ENCODE data around the gene GID4.
A peak's percentile ranks its signal among the peaks of the same experiment; 100 is the strongest.

GID4 gene

GRCh38 chr17:18040261-18040858, 1.2 kb downstream of the GID4 start:
- H3K27ac ChIP-seq = peak overlapping the region; percentile 59

DNA sequence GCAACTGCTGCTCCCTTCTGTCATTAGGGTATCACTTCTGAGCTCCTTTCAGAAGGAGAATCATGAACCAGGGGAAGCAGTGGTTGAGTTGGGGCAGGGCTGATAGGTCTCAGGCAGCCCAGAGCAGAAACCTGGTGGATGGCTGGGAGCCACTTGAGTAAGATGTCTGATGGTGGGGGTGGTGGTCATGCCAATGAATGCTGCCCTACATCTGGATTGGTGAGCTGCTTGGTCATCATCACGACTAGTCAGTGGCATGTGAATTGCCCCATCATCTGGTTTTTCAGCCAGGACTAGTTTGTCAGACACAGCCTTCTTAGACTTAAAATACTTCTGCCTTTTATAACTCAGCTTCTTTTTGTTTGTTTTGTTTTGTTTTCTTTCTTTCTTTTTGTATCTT, 2.6 kb downstream of the GID4 start:
- DNase-seq (ENCODE audit: low read depth, low spot score) = peak; percentile 83
- H3K27ac ChIP-seq = peak overlapping the region; percentile 59

More at GRCh38 chr17:18040261-18040858, 1.2 kb downstream of the GID4 start:
- no peak for DNase-seq (ENCODE audit: low read depth, low spot score)

DNA sequence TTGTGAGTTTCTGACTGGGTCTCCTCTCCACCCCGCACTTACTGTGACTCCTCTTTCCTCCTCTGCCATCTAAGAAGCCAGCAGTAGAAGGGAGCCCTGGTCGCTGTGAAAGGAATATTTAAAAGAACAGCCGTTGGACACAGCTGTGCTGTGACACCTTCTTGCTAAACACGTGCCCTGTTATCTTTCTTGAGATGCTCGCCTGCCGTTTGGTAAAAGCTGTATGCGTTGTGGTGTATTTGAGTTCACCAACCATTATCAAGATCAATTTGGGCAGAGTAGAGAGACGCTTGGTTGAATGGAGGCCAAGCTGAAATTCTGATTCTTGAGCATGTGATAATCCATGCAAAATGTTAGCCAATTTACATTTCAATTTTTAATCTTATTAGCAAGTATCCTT, 3.8 kb downstream of the GID4 start:
- no peak overlapping the region for H3K27ac ChIP-seq
- DNase-seq (ENCODE audit: low read depth, low spot score) = no peak

GRCh38 chr17:18043491-18043890, 4.3 kb downstream of the GID4 start:
- H3K27ac ChIP-seq = no peak overlapping the region
- no peak for DNase-seq (ENCODE audit: low read depth, low spot score)

DNA sequence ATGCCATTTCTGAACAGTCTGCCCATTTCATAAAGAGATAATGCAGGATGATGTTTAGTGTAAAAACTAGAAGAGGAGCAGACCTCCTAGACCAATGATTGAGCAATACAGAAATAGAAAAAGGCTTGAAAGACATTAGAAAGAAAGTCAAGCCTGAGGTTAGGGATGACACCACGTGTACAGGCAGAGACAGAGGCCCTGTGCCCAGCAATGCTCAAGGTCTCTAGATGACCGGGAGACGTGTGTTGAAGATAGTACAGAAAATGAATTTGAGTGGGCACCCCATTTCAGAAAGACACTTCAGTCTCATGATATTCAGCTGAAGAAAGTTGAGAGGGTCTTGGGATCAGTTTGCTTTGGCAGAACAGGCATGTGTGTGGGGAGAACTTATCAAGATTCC, 5.4 kb downstream of the GID4 start:
- no peak overlapping the region for H3K27ac ChIP-seq
- no peak for DNase-seq (ENCODE audit: low read depth, low spot score)

GRCh38 chr17:18045691-18046350, 6.6 kb downstream of the GID4 start:
- no peak overlapping the region for H3K27ac ChIP-seq
- no peak for DNase-seq (ENCODE audit: low read depth, low spot score)

DNA sequence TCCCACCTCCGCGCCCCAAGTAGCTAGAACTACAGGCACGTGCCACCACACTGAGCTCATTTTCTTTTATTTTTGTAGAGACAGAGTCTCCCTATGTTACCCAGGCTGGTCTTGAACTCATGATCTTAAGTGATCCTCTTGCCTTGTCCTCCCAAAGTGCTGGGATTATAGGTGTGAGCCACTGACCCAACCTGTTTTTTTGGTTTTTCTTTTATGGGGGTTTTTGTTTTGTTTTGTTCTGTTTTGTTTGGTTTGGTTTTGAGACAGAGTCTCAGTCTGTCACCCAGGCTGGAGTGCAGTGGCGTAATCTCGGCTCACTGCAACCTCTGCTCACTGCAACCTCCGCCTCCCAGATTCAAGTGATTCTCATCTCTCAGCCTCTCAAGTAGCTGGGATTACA, 16.4 kb downstream of the GID4 start:
- H3K27ac ChIP-seq = no peak overlapping the region
- DNase-seq (ENCODE audit: low read depth, low spot score) = no peak

- no peak overlapping the region for H3K27ac ChIP-seq
- DNase-seq (ENCODE audit: low read depth, low spot score) = no peak
These were observed 17.0 kb downstream of the GID4 start for GRCh38 chr17:18056214-18056613.

- DNase-seq (ENCODE audit: low read depth, low spot score) = peak; percentile 55
- H3K27ac ChIP-seq = peak overlapping the region; percentile 86
These were observed 20.1 kb downstream of the GID4 start for GRCh38 chr17:18059283-18059682.

DNA sequence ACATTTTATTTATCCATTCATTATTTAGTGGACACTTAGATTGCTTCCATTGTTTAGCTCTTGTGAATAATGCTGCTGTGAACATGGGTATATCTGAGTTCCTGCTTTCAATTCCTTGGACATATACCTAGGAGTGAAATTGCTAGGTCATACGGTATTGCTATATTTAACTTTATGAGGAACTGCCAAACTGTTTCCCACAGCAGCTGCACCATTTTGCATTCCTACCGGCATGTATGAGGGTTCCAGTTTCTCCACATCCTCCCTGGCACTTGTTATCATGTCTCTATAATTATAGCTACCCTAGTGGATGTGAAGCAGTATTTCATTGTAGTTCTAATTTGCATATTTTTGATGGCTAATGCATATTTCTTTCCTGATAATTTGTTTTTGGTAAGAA, 24.8 kb downstream of the GID4 start:
- no peak overlapping the region for H3K27ac ChIP-seq
- DNase-seq (ENCODE audit: low read depth, low spot score) = no peak

DNA sequence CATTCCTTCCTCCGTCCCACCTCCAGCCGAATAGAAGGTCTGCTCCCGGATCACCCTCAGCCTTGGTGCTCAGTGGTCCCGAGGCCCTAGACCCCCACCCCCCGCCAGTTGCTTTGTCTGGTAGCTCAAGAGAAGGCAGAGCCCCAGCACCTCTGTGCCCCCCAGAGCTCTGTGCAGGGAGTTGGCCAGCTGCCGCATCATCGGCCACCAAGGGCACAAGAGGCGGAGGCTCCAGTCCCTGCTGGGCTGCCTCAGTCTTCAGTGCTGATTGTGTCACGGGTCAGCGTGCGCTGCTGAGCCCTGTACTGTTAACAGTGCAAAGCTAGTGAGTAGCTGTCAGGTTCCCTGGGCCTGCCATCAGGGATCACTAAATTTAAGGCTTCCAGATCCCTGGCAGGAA, 26.3 kb downstream of the GID4 start:
- no peak overlapping the region for H3K27ac ChIP-seq
- DNase-seq (ENCODE audit: low read depth, low spot score) = no peak

GRCh38 chr17:18066866-18067265, 27.7 kb downstream of the GID4 start:
- DNase-seq (ENCODE audit: low read depth, low spot score) = no peak
- no peak overlapping the region for H3K27ac ChIP-seq

GRCh38 chr17:18069101-18069500, 29.9 kb downstream of the GID4 start:
- no peak for DNase-seq (ENCODE audit: low read depth, low spot score)
- H3K27ac ChIP-seq = peak overlapping the region; percentile 27

DNA sequence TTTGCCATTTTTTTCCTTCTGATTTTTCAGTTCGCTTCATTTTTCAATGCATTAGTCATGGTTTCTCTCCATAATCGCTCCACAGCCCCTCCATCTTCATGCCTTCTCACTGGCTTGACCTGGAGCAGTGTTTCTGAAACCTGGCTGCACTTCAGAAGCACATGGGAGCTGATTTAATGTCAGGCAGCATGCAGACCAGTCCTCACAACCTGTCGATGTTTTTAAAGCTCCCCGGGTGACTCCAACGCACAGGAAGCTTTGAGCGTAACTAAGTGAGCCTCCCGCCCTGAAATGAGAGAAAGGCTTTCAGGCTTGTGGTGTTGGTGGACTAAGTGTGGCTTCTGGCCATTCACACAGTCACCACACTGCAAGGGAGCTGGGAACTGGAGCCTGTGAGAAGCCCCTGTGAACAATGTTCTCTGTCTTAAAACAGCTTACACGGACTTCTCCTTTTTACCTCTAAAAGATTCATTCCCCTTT, 31.7 kb downstream of the GID4 start:
- no peak overlapping the region for H3K27ac ChIP-seq
- DNase-seq (ENCODE audit: low read depth, low spot score) = no peak

DNA sequence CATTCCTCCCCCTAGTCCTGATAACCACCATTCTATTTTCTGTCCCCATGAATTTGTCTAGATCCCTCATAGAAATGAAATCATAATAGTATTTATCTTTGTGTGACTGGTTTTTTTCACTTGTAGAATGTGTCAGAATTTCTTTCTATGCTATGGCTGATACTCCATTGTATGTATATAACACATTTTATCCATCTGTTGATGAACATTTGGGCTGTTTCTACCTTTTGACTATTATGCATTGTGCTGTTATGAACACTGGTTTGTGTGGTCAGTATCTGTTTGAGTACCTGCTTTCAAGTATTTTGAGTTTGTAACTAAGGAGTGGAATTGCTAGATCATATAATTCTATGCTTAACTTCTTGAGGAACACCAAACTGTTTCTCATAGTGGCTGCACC, 32.5 kb downstream of the GID4 start:
- H3K27ac ChIP-seq = no peak overlapping the region
- no peak for DNase-seq (ENCODE audit: low read depth, low spot score)

GRCh38 chr17:18074566-18075272, 35.5 kb downstream of the GID4 start:
- H3K27ac ChIP-seq = no peak overlapping the region
- no peak for DNase-seq (ENCODE audit: low read depth, low spot score)

- DNase-seq (ENCODE audit: low read depth, low spot score) = no peak
- H3K27ac ChIP-seq = no peak overlapping the region
These were observed 37.7 kb downstream of the GID4 start for GRCh38 chr17:18076936-18077335.

DNA sequence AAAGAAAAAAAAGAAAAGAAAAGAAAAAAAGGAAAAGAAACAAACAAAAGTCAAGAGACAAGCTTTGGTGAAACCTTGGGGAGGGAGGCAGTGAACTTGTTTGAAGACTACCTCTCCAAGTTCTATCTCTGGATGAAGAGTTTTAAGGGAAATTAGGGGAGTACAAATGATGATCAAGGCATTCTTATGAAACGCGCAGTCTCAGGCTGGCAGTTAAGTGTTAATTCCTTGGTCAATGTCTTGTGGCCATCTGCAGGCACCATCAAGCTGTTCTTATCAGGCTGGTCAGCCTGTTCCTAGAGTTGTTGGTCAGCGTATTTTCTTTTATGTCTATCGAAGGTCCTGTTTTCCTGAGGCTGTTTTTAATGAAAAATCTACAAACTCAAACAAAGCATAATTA, 40.3 kb downstream of the GID4 start:
- DNase-seq (ENCODE audit: low read depth, low spot score) = no peak
- H3K27ac ChIP-seq = no peak overlapping the region

DNA sequence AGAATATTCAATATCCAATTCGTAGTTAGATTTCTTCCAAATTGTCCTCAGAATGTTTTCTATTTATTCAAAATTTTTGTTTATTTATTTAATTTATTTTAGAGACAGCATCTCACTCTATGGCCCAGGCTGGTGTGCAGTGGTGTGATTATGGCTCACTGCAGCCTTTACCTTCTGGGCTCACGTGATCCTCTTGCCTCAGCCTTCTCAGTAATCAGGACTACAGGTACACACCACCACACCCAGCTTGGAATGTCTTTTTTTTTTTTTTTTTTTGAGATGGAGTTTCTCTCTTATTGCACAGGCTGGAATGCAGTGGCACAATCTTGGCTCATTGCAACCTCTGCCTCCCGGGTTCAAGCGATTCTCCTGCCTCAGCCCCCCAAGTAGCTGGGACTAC, 45.0 kb downstream of the GID4 start:
- DNase-seq (ENCODE audit: low read depth, low spot score) = no peak
- no peak overlapping the region for H3K27ac ChIP-seq

DNA sequence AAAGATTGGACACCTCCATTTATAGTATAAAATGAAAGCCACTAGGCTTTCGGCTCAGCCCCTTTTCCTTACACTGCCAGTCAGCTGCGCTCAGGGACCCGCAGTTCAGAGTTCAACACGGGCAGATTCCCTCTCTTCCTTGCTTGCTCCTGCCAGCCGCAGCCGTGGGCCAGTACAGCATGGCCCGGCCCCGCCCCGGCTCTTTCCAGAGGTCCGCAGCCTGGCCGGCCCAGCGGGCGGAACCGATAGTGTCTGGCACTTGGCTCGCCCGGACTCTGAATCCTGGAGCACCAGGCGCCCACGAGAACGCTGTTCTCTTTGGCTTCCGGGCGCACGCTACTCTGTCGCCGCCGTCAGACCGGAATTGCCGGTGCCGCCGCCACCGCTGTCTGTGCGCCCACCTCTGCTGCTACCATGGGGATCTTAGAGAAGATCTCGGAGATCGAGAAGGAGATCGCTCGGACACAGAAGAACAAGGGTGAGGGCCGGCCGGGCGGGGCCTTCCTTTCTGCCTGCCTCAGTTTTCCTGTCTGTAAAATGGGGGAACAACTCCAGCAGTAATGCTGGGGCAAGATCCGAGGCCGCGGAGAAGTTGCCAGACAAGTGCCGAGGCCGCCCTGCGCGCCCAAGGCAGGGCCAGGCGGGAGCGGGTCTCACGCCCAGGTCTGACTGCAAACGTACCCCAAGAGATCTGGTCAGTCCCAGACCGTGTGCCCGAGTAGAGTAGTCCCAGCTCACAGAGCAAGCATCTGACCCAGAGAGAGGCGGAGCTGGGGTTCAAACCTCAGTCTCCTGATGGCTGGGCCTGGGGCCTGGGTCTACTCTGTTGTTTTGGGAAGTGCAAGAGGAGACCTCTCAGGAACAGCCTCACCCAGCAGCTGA, 48.6 kb downstream of the GID4 start, which contains the start of gene DRG2:
DRG2 (plus strand) TSS at position 339 of the 882 bp plus-strand sequence; CDS start at position 415, 76 bp downstream.
- peak within 1 kb of the TSS; percentile 48 for H3K27ac ChIP-seq
- DNase-seq (ENCODE audit: low read depth, low spot score) = peak; percentile 33
